GM12865 (cell line): ENCODE measurements around the gene TM4SF1.

Experiments used
- DNase-seq: peaks from one replicate; pipeline ENCODE4 v3.0.0; 2010; ENCODE audit warnings: low read depth
- H3K4me3 ChIP-seq: 2 replicates; pipeline ENCODE4 v1.5.1; 2011; ENCODE audit warnings: mild to moderate bottlenecking, low read depth, low read length, control low read depth
- CTCF ChIP-seq: IDR thresholded peaks from 2 replicates; pipeline ENCODE4 v1.5.1; 2011; ENCODE audit warnings: low read length, control low read depth, low read depth, inconsistent platforms; ENCODE audit not compliant: insufficient read depth; ENCODE audit errors: missing control alignments

TM4SF1 gene

GRCh38 chr3:149403443-149403842 lies 26.0 kb upstream of the TM4SF1 start:
- TF ChIP-seq CTCF: no peak
- no peak for DNase-seq
- H3K4me3 ChIP-seq: no peak overlapping the region

GRCh38 chr3:149402481-149402880 lies 25.0 kb upstream of the TM4SF1 start:
- H3K4me3 ChIP-seq: no peak overlapping the region
- no peak for TF ChIP-seq CTCF
- no peak for DNase-seq

- DNase-seq: peak; percentile 10
- H3K4me3 ChIP-seq: no peak overlapping the region
- no peak for TF ChIP-seq CTCF
These were observed 24.5 kb upstream of the TM4SF1 start for GRCh38 chr3:149401926-149402310.

- no peak overlapping the region for H3K4me3 ChIP-seq
- DNase-seq: no peak
- TF ChIP-seq CTCF: no peak
These were observed 23.9 kb upstream of the TM4SF1 start for GRCh38 chr3:149401212-149401925.

- H3K4me3 ChIP-seq: no peak overlapping the region
- no peak for TF ChIP-seq CTCF
- no peak for DNase-seq
These were observed 23.2 kb upstream of the TM4SF1 start for GRCh38 chr3:149400645-149401044.

GRCh38 chr3:149398296-149398695 lies 20.8 kb upstream of the TM4SF1 start:
- TF ChIP-seq CTCF: no peak
- no peak for DNase-seq

GRCh38 chr3:149397528-149397927 lies 20.1 kb upstream of the TM4SF1 start:
- no peak for TF ChIP-seq CTCF
- no peak for DNase-seq
- no peak overlapping the region for H3K4me3 ChIP-seq

More at GRCh38 chr3:149398296-149398695, 20.8 kb upstream of the TM4SF1 start:
- H3K4me3 ChIP-seq: no peak overlapping the region
